Measurements from ENCODE around the gene LRRN3. TPM values are rescaled to one million over a fixed set of nuclear protein-coding genes. Genes with fewer than 3 reads are reported as not detected.

Gene LRRN3
- total RNA-seq, 2 donors from 2014 or later, result 1.6 to 3.0 TPM

DNA sequence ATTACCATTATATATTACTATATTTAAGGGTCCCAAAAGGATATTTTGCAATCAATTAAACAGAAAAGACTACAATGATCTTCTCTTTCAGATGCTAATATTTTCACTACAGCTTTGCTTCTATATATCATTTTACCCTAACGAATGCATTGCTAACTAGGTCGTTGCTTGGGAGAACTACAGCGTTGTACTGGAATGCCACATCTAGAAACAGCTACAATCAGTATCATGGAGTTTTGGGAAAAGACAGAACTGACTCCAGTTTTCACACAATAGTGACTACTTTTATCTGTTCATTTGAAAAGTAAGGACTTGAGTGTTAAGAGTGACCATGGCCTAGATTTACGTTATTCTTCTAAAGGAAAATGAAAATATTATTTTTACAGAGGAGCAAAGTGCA lies 38.5 kb downstream of the LRRN3 start:
- H3K27me3 ChIP-seq (replicated peaks; ENCODE audit: insufficient read depth), result no peaks in the 10 kb centered on the region
- TF ChIP-seq, protein P1, sequence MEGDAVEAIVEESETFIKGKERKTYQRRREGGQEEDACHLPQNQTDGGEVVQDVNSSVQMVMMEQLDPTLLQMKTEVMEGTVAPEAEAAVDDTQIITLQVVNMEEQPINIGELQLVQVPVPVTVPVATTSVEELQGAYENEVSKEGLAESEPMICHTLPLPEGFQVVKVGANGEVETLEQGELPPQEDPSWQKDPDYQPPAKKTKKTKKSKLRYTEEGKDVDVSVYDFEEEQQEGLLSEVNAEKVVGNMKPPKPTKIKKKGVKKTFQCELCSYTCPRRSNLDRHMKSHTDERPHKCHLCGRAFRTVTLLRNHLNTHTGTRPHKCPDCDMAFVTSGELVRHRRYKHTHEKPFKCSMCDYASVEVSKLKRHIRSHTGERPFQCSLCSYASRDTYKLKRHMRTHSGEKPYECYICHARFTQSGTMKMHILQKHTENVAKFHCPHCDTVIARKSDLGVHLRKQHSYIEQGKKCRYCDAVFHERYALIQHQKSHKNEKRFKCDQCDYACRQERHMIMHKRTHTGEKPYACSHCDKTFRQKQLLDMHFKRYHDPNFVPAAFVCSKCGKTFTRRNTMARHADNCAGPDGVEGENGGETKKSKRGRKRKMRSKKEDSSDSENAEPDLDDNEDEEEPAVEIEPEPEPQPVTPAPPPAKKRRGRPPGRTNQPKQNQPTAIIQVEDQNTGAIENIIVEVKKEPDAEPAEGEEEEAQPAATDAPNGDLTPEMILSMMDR (IDR thresholded peaks at IDR 0.05), result no peak
- no peaks in the 10 kb centered on the region for H3K36me3 ChIP-seq
- no peak overlapping the region for H3K4me3 ChIP-seq
- no peak overlapping the region for H3K27ac ChIP-seq
- DNase-seq (ENCODE audit: low spot score) (no peak), ATAC-seq (ENCODE audit: insufficient number of reproducible peaks, low FRiP score, low read depth) (no peak)
- H3K4me1 ChIP-seq (ENCODE audit: control insufficient read depth in 1 of 2, low read depth in 2 of 2), result no peaks in the 10 kb centered on the region
- H3K9me3 ChIP-seq, result no peaks in the 10 kb centered on the region

DNA sequence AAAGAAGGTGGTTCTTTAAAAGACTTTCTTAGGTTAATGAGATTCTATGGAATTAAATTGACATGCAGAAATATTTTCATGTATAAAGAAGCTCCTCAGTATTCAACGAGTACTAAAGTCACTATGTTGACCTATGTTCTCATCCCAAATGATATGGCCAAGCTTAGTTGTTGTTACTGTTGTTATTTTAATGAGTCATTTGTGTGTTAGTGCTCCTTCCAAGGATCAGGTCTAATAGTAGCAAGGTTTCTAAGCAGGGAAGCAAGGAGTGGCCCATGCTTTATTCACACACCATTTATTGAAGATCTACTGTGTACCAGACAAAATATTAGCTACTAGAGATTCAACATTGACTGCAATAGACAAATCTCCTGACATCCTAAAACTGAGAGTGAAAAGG lies 41.9 kb downstream of the LRRN3 start:
- no peak overlapping the region for H3K27ac ChIP-seq
- H3K4me3 ChIP-seq, result no peak overlapping the region
- TF ChIP-seq, protein P1 (IDR thresholded peaks at IDR 0.05), result no peak
- H3K4me1 ChIP-seq (ENCODE audit: control insufficient read depth in 1 of 2, low read depth in 2 of 2), result peaks cover 7 to 8% of the 10 kb centered on the region in 2 donors
- no peaks in the 10 kb centered on the region for H3K27me3 ChIP-seq (replicated peaks; ENCODE audit: insufficient read depth)
- H3K9me3 ChIP-seq, result no peaks in the 10 kb centered on the region
- DNase-seq (ENCODE audit: low spot score) (no peak), ATAC-seq (ENCODE audit: insufficient number of reproducible peaks, low FRiP score, low read depth) (no peak)
- no peaks in the 10 kb centered on the region for H3K36me3 ChIP-seq

DNA sequence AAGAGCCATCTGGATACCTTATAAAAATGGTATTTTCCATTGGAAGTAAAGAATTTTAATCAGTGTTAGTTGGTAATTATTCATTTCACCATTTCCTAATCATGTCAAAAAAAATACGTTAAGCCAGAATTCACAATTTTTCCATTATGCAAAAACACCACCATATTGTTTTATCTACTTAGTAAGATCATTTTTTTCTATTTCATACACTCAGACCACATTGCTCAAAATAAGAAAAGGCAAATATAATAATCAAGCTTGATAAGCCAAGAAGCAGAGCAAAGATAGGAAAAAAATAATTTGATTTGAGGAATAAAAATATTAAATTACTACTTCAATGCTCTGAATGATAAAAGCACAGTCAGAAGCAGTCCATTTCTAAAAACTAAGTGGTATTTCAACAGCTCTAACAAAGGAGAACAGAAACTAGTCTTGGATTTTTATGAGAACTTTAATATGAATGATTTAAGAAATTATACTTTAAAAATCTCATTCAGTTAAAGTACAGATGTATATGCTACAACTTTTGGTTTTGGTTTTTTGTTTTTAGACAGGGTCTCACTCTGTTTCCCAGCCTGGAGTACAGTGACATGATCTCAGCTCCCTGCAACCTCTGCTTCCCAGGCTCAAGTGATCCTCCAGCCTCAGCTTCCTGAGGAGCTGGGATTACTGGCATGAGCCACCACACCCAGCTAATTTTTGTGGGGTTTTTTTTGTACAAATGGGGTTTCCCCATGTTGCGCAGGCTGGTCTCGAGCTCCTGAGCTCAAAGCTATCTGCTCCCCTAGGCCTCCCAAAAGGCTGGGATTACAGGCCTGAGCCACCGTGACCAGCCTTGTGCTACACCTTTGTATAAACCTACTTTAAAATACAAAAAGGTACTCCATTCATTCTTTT lies 46.6 kb downstream of the LRRN3 start:
- Histone ChIP-seq H3K4me1 (ENCODE audit: control insufficient read depth in 1 of 2, low read depth in 2 of 2) (peaks cover 33 to 39% of the 10 kb centered on the region in 2 donors), H3K9me3 (no peaks in the 10 kb centered on the region), H3K27me3 (replicated peaks; ENCODE audit: insufficient read depth) (no peaks in the 10 kb centered on the region), H3K27ac (peak overlapping the region; percentile 74 to 81), H3K4me3 (peak overlapping the region; percentile 45), H3K36me3 (no peaks in the 10 kb centered on the region)
- ATAC-seq (ENCODE audit: insufficient number of reproducible peaks, low FRiP score, low read depth), result peak; percentile 44
- TF ChIP-seq, protein P1 (IDR thresholded peaks at IDR 0.05), result no peak
- no peak for DNase-seq (ENCODE audit: low spot score)

DNA sequence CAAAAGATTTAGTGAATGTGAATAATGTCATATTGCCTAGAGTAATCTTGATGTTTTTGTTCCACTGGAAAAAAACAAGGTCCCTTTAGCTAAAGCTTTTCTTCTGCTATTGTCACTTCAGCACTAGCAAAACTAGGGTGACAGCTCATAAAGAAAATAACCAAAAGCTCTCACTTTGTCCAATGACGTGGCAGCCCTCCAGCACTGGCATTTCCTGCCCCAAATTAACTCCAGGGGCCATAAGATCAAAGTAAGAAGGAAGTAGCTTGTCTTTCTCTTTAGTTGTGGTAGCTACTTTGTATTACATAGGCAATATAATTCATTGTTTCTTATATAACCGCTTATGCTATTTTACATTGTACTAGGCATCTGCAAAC lies 47.3 kb downstream of the LRRN3 start:
- peak overlapping the region; percentile 74 to 81 for H3K27ac ChIP-seq
- H3K4me1 ChIP-seq (ENCODE audit: control insufficient read depth in 1 of 2, low read depth in 2 of 2), result peaks cover 33 to 39% of the 10 kb centered on the region in 2 donors
- no peaks in the 10 kb centered on the region for H3K27me3 ChIP-seq (replicated peaks; ENCODE audit: insufficient read depth)
- no peaks in the 10 kb centered on the region for H3K36me3 ChIP-seq
- TF ChIP-seq, protein P1 (IDR thresholded peaks at IDR 0.05), result no peak
- ATAC-seq (ENCODE audit: insufficient number of reproducible peaks, low FRiP score, low read depth) (peak; percentile 74), DNase-seq (ENCODE audit: low spot score) (peak; percentile 20)
- H3K4me3 ChIP-seq, result peak overlapping the region; percentile 45
- no peaks in the 10 kb centered on the region for H3K9me3 ChIP-seq

DNA sequence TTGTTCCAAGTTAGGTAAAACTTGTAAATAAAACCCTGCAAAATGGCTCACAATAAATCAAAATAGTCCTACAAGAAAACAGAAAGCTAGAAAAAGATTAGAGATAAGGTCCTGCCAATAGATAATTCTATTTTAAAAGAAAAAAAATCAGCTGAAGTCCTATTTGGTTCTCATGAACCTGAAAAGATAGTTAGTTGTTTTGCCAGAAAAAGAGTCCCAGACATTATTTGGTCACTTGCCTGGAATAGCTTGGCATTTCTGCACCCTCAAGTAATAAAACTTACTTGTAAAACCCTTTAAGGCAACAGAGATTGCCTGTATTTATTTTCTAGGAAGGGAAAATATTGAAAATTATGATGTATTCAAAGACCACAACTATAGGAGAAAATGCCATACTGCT lies 47.7 kb downstream of the LRRN3 start:
- DNase-seq (ENCODE audit: low spot score) (no peak), ATAC-seq (ENCODE audit: insufficient number of reproducible peaks, low FRiP score, low read depth) (no peak)
- Histone ChIP-seq H3K4me3 (peak overlapping the region; percentile 45), H3K27me3 (replicated peaks; ENCODE audit: insufficient read depth) (no peaks in the 10 kb centered on the region), H3K36me3 (no peaks in the 10 kb centered on the region), H3K9me3 (no peaks in the 10 kb centered on the region), H3K4me1 (ENCODE audit: control insufficient read depth in 1 of 2, low read depth in 2 of 2) (peaks cover 33 to 39% of the 10 kb centered on the region in 2 donors), H3K27ac (peak overlapping the region; percentile 74 to 81)
- TF ChIP-seq, protein P1 (IDR thresholded peaks at IDR 0.05), result no peak
